GM12865 (cell line): Measurements from ENCODE around the gene GRIN3B.
"Not testable (repeated sequence)": the region's sequence is repeated elsewhere in the genome, so short reads cannot be mapped to it uniquely, and the experiment has no call there.

Experiments
- DNase-seq: peaks from one replicate; pipeline ENCODE4 v3.0.0; 2010; ENCODE audit warnings: low read depth
- H3K4me3 ChIP-seq: 2 replicates; pipeline ENCODE4 v1.5.1; 2011; ENCODE audit warnings: mild to moderate bottlenecking, low read depth, low read length, control low read depth
- CTCF ChIP-seq: IDR thresholded peaks from 2 replicates; pipeline ENCODE4 v1.5.1; 2011; ENCODE audit warnings: low read length, control low read depth, low read depth, inconsistent platforms; ENCODE audit not compliant: insufficient read depth; ENCODE audit errors: missing control alignments

GRIN3B gene

GRCh38 chr19:1018393-1018792, 18.2 kb downstream of the GRIN3B start:
- no peak overlapping the region for H3K4me3 ChIP-seq
- DNase-seq, result no peak
- TF ChIP-seq CTCF, result no peak

- no peak for TF ChIP-seq CTCF
- peak overlapping the region; percentile 68 for H3K4me3 ChIP-seq
- DNase-seq, result peak; percentile 41
Measured at GRCh38 chr19:1018932-1019615, 18.9 kb downstream of the GRIN3B start.

GRCh38 chr19:1019616-1019961, 19.4 kb downstream of the GRIN3B start:
- TF ChIP-seq CTCF, result no peak
- H3K4me3 ChIP-seq, result peak overlapping the region; percentile 68
- DNase-seq, result no peak

- no peak for TF ChIP-seq CTCF
- peak; percentile 39 for DNase-seq
- H3K4me3 ChIP-seq, result peak overlapping the region; percentile 68
Measured at GRCh38 chr19:1019980-1020867, 20.0 kb downstream of the GRIN3B start.

GRCh38 chr19:1020868-1021425, 20.7 kb downstream of the GRIN3B start, which contains the start of gene TMEM259:
TMEM259 (minus strand) TSS chr19:1021123; CDS start chr19:1020996, 127 bp downstream.
- peak; percentile 99 for DNase-seq
- H3K4me3 ChIP-seq, result peak within 1 kb of the TSS; percentile 68
- TF ChIP-seq CTCF, result no peak

- not testable (repeated sequence) for H3K4me3 ChIP-seq, DNase-seq
Measured at GRCh38 chr19:1023883-1024188, 23.6 kb downstream of the GRIN3B start.

GRCh38 chr19:1025080-1025479, 24.9 kb downstream of the GRIN3B start:
- DNase-seq, result peak; percentile 42
- not testable (repeated sequence) for H3K4me3 ChIP-seq
